HG03135 (cell line): ENCODE measurements around the gene LTC4S.

Source experiments
- ATAC-seq: cut with Tn5 transposase; IDR thresholded peaks from one replicate; pipeline ENCODE4 v1.9.1; 2021; ENCODE audit warnings: mild to moderate bottlenecking, moderate library complexity; ENCODE audit not compliant: unreplicated experiment

The LTC4S gene

GRCh38 chr5:179806250-179807048, 12.7 kb downstream of the LTC4S start, which contains the start of gene MGAT4B:
Gene MGAT4B, minus strand, starts transcription at chr5:179806866. Its CDS starts 283 bp downstream, at chr5:179806583.
- peak; percentile 65 for ATAC-seq

GRCh38 chr5:179812135-179812825, 18.5 kb downstream of the LTC4S start:
- ATAC-seq: no peak

- ATAC-seq: no peak
Measured at GRCh38 chr5:179812997-179813607, 19.3 kb downstream of the LTC4S start.

- ATAC-seq: no peak
Measured at GRCh38 chr5:179814090-179814489, 20.3 kb downstream of the LTC4S start.

- no peak for ATAC-seq
Measured at GRCh38 chr5:179815491-179816249, 21.9 kb downstream of the LTC4S start.

- ATAC-seq: no peak
Measured at GRCh38 chr5:179816401-179816795, 22.6 kb downstream of the LTC4S start.

GRCh38 chr5:179816796-179817469, 23.1 kb downstream of the LTC4S start:
- no peak for ATAC-seq

GRCh38 chr5:179817470-179817840, 23.7 kb downstream of the LTC4S start:
- ATAC-seq: no peak

- ATAC-seq: no peak
Measured at GRCh38 chr5:179817890-179818745, 24.3 kb downstream of the LTC4S start.

- peak; percentile 55 for ATAC-seq
Measured at GRCh38 chr5:179818746-179819295, 25.0 kb downstream of the LTC4S start.

- no peak for ATAC-seq
Measured at GRCh38 chr5:179819296-179820126, 25.7 kb downstream of the LTC4S start.

GRCh38 chr5:179820127-179820482, 26.3 kb downstream of the LTC4S start:
- no peak for ATAC-seq

- ATAC-seq: peak; percentile 39
Measured at GRCh38 chr5:179820483-179821297, 26.9 kb downstream of the LTC4S start, which contains the start of gene SQSTM1. Gene SQSTM1, plus strand, starts transcription at chr5:179820905. Its CDS starts 32 bp downstream, at chr5:179820937.

GRCh38 chr5:179821298-179822058, 27.7 kb downstream of the LTC4S start:
- ATAC-seq: peak; percentile 49

GRCh38 chr5:179822059-179822432, 28.3 kb downstream of the LTC4S start:
- ATAC-seq: no peak

GRCh38 chr5:179822444-179822990, 28.7 kb downstream of the LTC4S start:
- ATAC-seq: no peak
